GM18499 (cell line): Measurements from ENCODE around the gene S1PR5.

Source experiments
- ATAC-seq: cut with Tn5 transposase; IDR thresholded peaks from one replicate; pipeline ENCODE4 v1.9.1; 2021; ENCODE audit warnings: moderate number of reproducible peaks; ENCODE audit not compliant: insufficient read depth, unreplicated experiment

The S1PR5 gene

DNA sequence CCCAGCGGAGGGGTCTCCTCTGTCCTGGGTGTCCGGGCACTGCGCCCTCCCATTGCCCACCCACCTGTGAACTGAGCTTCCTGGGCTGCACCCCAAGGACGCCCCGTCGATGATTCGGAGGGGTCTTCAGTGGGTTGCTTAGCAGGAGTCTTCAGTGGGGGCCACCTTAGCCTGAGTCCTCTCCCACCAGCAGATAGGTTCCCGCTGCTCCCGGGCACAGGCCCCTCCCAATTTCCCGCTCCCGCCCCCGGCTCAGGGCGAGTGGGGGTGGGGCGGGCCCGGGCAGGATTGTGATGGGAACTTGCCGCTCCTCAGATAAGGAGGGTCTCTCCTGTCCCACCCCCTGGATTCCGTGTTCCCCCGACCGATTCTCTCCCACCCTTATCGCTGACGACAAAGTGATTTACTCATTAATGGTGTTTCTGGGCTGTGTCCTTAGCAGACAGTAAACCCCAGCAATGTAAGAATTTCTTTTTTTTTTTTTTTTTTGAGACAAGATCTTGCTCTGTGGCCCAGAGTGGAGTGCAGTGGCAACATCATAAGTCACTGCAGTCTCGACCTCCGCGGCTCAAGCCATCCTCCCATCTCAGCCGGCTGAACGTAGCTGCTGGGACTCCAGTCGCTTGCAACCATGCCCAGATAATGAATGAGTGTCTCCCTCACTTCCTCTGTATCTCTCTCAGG, 655 bp upstream of the S1PR5 start:
- no peak for ATAC-seq

DNA sequence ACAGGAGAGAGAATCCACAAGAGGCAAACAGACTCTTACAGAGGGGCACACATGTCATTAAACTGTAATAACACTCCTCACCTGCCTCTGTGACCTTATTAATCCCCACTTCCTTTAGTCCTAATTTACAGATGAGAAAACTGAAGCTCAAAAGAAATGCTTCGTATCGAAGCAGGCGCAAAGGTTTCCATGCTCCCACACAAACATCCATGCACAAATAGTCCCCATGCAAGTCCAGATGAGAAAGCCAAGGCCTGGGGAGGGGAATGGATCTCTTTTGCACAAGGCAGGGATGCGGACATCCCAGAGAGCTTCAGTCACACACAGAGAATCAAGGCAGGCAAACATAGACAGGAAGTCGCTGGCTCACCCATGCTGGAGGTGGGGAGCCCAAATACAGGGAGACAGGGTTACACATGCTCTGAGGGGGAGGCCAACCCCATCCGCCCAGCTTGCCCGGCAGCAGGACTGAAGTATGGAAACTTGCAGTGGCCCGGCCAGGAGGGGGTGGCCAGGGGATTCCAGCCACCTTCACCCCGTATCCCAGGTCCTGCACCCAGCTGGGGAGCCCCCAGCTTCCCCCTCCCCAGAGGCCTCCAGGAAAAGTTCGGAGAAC, 468 bp downstream of the S1PR5 start:
- ATAC-seq: no peak

DNA sequence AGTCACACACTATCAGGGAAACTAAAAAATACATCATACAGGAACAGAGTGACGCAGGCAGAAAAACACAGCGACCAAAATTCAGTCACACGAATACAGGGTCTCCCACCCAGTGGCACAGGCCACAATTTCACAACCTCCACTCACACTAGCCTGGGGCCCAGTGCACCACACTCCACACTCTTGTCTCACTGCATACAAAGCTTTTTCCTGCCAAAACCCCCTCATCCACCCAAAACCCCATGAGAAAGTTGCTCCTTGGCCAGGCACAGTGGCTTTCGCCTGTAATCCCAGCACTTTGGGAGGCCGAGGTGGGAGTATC, 1.2 kb downstream of the S1PR5 start:
- no peak for ATAC-seq

- no peak for ATAC-seq
Measured at GRCh38 chr19:10514211-10515145, 2.8 kb downstream of the S1PR5 start.

- no peak for ATAC-seq
Measured at GRCh38 chr19:10513223-10513622, 4.0 kb downstream of the S1PR5 start.

- no peak for ATAC-seq
Measured at GRCh38 chr19:10510301-10510802, 6.9 kb downstream of the S1PR5 start.

DNA sequence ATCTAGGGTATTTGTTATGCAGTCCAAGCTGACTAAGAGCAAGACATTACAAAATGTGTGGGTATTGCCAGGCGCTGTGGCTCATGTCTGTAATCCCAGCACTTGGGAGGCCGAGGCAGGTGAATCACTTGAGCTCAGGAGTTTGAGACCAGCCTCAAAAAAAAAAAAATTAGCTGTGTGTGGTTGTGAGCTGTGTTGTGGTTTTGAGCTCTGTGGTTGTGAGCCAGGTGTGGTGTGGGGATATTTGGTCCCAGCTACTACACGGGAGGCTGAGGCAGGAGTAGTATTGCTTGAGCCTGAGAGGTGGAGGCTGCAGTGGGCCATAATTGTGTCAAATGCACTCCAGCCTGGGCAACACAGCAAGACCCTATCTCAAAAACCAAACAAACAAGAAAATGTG, 8.5 kb downstream of the S1PR5 start:
- ATAC-seq: no peak

DNA sequence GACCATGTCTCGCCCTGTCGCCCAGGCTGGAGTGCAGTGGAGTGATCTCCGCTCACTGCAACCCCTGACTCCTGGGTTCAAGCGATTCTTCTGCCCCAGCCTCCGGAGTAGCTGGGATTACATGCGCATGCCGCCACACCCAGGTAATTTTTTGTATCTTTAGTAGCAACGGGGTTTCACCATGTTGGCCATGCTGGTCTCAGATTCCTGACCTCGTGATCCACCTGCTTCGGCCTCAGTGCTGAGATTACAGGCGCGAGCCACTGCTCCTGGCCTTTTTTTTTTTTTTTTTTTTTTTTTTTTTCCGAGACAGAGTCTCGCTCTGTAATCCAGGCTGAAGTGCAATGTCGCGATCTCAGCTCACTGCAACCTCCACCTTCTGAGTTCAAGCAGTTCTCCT, 9.2 kb downstream of the S1PR5 start:
- ATAC-seq: no peak

DNA sequence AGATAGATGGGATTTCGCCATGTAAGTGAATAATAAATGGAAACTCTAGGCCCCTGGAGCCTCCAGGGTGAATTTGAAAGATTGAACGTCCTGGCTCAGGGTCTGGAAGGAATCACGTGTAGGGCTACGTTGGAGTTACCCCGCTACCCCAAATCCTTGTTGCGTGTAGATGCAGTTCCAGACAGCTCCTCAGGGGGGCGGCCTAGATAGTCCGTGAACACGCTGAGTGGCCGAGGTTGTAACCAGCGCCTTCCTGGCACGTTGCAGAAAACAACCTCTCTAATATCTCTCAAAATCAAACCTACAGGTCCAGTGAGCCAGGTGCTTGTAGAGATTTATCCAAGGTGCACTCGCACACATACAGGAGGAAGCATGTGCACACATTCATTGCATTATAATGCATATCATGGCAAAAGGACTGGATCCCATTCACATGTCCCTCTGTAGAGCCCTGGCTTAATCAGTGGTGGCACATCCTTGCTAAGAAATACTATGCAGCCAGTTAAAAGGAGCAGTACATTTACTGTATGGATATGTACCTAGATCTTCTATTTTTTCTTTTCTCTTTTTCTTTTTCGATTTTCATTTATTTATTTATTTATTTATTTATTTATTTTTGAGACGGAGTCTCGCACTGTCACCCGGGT, 11.5 kb downstream of the S1PR5 start:
- ATAC-seq: no peak

GRCh38 chr19:10503002-10503789, 14.1 kb downstream of the S1PR5 start, which contains the start of gene KEAP1:
Gene KEAP1, minus strand, starts transcription at chr19:10503356. Its CDS starts 3,323 bp downstream, at chr19:10500033.
- peak; percentile 9 for ATAC-seq

DNA sequence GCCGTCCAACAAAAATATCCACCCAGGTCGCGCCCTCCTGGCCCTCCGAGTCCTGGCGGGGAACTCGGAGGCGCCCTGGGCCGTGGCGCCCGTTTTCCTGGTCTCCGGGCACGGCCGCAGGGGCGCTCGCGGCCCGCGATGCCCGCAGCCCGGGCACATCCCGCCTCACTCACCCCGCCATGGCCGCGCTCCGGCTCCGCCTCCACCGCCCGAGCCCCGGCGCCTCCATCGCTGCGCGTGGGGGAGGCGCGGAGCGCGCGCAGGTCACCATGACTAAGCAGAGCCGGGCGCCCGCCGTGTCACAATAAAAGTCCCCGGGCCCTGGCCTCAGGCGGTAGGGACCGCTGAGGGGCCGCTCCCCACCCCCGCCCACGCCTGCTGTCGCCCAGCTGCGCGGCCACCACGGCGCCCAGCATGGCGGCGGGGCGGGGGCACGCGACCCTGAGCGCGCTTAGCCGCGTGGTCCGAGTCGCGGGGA, 14.7 kb downstream of the S1PR5 start:
- ATAC-seq: peak; percentile 61

GRCh38 chr19:10501971-10502523, 15.2 kb downstream of the S1PR5 start:
- ATAC-seq: peak; percentile 19

GRCh38 chr19:10500247-10500592, 17.0 kb downstream of the S1PR5 start:
- no peak for ATAC-seq

DNA sequence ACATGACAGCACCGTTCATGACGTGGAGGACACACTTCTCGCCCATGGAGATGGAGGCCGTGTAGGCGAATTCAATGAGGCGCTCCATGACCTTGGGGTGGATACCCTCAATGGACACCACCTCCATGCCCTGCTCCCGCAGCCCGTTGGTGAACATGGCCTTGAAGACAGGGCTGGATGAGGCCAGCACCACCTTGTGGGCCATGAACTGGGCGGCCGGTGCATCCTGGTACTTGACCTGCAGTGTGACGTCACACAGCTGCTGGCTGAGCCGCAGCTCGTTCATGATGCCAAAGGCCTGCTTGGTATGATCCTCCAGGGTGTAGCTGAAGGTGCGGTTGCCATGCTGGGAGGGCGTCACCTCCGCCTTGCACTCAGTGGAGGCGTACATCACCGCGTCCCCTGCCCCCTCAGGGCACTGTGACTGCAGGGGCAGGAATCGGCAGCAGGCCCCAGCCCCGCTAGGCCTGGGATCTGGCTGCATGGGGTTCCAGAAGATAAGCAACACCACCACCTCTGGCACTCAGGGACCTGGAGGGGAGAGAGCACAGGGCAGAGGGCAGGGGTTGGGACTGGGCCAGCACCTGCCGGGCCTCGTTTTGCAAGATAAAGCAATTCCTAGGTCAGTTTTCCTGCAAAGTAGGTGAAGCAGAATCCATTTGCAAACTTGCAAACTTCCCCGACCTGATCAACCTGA, 17.5 kb downstream of the S1PR5 start:
- ATAC-seq: no peak

- ATAC-seq: no peak
Measured at GRCh38 chr19:10497371-10497770, 19.9 kb downstream of the S1PR5 start.

DNA sequence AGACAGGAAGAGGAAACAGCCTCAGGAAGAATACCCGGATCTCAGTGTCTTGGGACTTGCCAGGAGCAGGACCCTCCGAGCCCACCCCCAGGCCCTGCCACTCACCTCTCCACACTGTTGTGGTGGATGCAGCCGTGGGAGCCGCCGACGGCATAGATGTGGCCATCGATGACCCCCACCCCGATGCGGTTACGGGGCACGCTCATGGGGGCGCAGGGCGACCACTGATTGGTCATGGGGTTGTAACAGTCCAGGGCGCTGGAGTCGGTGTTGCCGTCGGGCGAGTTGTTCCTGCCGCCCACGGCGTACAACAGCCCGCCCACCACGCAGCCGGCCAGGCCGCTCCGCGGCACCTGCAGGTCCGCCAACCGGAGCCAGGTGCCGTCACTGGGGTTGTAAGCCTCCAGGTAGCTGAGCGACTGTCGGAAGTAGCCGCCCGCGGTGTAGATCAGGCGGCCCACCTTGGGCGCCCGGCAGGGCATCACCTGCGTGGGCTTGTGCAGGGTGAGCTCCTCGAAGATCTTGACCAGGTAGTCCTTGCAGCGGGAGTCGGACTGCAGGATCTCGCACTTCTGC, 25.7 kb downstream of the S1PR5 start:
- no peak for ATAC-seq

DNA sequence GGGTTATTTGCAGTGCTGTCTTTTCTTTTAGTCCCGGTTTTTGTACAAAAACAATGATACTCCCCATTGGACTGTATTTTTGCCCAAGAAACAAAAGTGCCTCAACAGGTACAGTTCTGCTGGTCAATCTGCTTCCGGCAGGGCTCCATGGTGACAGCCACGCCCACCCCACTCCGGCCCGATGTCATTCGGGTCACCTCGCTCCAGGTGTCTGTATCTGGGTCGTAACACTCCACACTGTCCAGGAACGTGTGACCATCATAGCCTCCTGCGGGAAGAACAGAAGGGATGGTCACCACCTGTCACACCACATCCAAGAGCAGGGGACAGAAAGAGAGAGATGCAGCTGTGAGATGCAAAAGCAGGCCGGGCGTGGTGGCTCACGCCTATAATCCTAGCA, 30.7 kb downstream of the S1PR5 start:
- ATAC-seq: no peak

DNA sequence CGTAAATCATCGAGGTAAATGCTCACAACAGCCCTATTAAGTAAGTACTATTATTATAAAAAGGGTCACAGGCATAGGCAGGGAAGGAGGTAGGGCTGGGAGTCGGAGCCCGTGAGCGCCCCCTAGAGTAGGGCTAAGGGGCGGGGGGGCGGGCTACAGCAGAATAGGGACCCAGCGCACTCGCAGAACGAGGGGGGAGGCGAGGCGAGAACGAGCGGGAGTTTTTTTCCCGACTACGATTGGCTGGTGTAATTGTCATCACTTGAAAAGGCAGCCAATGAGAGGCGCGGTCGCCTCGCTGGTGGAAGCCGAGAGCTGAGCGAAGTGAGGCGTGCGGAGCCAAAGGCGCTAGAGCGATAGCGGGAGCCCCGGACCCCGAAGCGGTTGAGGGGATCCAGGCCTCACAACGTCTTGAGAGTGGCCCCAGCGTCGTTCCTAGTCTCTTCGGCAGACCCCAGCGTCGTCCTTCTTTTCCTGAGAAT, 38.3 kb downstream of the S1PR5 start:
- ATAC-seq: no peak
